Cardiac fibroblast (primary cell): ENCODE measurements around the gene TMEM59L.

ENCODE experiments used
- DNase-seq, 2 donors: peaks; one replicate each; pipeline versions ENCODE4 v3.0.0 to v3.0.0-alpha.2; 2010; ENCODE audit warnings: low read depth in 2 of 2
- H3K4me3 ChIP-seq, 2 donors: replicated peaks in 1 of 2; 1 replicate in 1 of 2; 2 replicates in 1 of 2; pipeline ENCODE4 v1.5.1; 2011; ENCODE audit warnings: low read depth in 2 of 2, low read length in 2 of 2, mild to moderate bottlenecking in 2 of 2, moderate library complexity in 1 of 2
- TF ChIP-seq, protein P1 (sequence below): IDR thresholded peaks from one replicate; pipeline ENCODE4 v1.5.1; 2011; ENCODE audit warnings: low read depth, mild to moderate bottlenecking, low read length, inconsistent platforms

Gene TMEM59L

DNA sequence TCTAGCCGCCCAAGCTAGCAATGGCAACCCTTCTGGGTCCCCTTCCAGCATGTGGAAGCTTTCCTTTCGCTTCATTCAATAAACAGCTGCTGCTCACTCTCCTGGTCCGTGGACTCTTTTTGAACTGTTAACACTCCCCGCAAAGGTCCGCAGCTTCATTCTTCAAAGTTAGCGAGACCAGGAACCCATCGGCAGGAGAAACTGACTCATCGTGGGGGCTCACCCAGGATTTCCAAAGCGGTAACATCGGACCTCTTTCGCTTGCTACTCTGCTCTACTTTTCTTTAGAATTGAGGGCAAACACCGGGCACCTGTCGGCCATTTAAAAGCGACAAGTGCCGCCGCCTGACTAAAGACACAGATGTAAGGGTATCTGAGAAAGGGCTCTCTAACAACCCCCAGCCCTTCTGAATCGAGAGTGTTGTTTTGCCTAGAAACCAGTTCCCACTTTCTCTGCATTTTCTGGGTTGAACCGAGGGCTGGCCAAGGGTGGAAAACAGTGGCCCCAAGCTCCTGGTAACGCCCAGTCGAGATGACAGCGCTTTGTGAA, 35.2 kb upstream of the TMEM59L start:
- no peak for DNase-seq
- no peak overlapping the region for H3K4me3 ChIP-seq
- TF ChIP-seq, protein P1, sequence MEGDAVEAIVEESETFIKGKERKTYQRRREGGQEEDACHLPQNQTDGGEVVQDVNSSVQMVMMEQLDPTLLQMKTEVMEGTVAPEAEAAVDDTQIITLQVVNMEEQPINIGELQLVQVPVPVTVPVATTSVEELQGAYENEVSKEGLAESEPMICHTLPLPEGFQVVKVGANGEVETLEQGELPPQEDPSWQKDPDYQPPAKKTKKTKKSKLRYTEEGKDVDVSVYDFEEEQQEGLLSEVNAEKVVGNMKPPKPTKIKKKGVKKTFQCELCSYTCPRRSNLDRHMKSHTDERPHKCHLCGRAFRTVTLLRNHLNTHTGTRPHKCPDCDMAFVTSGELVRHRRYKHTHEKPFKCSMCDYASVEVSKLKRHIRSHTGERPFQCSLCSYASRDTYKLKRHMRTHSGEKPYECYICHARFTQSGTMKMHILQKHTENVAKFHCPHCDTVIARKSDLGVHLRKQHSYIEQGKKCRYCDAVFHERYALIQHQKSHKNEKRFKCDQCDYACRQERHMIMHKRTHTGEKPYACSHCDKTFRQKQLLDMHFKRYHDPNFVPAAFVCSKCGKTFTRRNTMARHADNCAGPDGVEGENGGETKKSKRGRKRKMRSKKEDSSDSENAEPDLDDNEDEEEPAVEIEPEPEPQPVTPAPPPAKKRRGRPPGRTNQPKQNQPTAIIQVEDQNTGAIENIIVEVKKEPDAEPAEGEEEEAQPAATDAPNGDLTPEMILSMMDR: no peak

DNA sequence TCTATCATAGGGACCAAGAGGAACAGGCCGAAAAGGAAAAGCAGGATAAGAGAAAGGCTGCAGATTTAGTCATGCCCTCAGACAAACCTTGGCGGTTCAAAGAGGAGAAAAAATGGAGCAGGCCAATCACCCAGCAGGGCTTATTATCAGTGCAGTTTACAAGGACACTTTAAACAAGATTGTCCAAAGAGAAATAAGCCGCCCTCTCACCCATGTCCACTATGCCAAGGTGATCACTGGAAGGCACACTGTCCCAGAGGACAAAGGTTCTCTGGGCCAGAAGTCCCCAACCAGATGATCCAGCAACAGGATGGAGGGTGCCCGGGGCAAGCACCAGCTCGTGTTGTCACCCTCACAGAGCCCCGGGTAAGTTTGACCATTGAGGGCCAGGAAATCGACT, 32.4 kb upstream of the TMEM59L start:
- DNase-seq: no peak
- TF ChIP-seq, protein P1: no peak
- no peak overlapping the region for H3K4me3 ChIP-seq

DNA sequence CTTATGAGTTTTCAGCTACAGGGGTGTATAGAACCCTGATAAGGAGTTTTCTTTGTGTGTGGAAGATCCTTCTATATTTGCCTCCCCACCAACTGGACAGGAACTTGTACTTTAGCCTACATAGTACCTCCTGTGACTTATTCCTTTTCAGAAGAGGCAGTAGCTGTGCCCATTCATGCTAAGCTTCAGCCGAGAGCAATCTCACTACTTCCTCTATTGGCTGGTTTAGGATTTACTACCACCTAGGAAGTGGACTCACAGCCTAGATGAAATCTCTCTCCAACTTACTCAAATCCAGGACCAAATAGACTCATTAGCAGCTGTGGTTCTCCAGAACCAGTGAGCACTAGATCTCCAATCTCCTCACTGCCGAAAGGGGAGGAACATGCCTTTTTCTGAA, 26.4 kb upstream of the TMEM59L start:
- no peak for DNase-seq
- TF ChIP-seq, protein P1: peak; percentile 7

DNA sequence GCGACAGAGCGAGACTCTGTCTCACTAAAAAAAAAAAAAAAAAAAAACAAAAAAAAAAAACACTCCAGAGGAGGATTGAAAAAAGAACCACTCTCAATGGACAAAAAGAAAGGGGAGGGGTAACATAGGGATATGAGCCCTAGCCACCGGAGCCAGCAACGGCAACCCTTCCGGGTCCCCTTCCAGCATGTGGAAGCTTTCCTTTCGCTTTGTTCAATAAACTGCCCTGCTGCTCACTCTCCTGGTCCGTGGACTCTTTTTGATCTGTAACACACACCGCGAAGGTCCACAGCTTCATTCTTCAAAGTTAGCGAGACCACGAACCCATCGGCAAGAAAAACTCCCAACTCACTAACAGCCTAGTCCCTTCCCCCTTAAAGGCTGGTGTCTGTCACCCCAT, 25.1 kb upstream of the TMEM59L start:
- no peak overlapping the region for H3K4me3 ChIP-seq

More for the DNA sequence above, 26.4 kb upstream of the TMEM59L start:
- H3K4me3 ChIP-seq: no peak overlapping the region

DNA sequence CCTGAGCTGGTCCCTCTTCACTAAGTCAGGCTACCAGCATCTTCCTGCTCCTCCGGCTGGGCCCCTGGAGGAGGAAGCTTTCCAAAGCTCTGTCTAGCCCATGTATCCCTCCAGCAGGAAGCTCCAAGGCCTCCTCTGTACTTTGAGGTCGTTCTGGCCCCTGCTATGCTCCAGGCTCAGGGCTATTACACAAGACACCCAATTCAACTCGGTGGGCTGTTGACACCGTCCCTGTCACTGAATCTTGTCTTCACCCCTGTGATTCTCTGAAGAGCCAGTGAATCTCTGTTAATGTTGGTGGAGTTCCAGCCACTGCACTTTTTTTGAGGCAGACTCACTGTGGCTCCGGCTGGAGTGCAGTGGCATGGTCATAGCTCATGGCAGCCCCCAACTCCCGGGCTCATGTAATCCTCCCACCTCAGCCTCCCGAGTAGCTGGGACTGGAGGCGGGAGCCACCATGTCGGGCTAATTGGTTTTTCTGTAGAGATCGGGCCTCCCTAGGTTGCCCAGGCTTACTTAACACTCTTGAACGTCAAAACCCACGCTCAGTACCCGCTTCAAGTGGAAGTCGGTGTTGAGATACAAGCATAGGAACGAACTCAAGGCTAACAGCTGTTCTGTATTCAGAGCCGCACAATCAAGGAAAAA, 24.6 kb upstream of the TMEM59L start:
- H3K4me3 ChIP-seq: peak overlapping the region; percentile 64 to 82
- TF ChIP-seq, protein P1: no peak
- no peak for DNase-seq

More for the DNA sequence above, 25.1 kb upstream of the TMEM59L start:
- DNase-seq: no peak
- TF ChIP-seq, protein P1: no peak

DNA sequence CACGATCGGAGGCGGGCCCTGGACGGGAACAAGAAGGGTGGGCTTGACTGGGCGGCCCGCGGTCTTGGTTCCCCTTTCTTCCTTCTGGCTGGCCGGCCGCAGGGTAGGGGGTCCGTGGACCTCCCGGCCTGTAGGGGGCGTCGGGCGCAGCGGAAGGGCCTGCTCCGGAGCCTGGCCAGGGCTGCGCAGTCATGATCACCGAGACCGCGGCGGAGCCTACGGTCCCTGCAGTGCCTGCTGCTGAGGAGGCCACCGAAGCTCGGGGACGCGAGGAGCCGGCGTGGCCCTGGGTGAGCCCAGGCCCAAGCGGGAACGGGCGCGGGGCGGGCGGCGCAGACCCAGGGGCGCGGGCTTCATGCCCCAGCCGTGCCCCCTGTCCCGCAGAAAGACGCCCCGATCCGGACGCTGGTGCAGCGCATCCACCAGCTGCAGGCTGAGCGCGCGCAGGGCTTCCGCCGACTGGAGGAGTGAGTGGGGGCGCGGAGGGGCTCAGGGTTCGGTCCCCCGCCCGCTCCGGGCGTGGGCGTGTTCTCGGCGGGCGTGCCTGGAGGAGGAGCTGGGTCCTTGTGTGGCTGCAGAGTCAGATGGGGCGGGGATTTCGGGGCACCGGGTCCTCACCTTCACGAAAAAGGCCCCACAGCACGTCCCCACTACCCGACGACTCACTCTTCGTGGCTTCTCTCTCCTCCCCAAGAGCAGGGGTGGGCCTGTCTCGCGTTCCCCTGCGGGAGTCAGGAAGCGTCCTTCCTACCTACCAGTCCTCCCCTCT, 23.9 kb upstream of the TMEM59L start, which contains the start of gene REX1BD:
TSS of gene REX1BD (plus strand) at position 188 of the 769 bp plus-strand sequence. CDS start at position 192, 4 bp downstream.
- TF ChIP-seq, protein P1: peak; percentile 79
- DNase-seq: peak; percentile 77 to 88
- H3K4me3 ChIP-seq: peak within 1 kb of the TSS; percentile 64 to 82
